NCI-H524 (cell line): ENCODE data around the gene LGALS13.

Experiments
- DNase-seq, 2 experiments: peaks; one replicate each; lab custom pipeline; 2025; lab: John Stamatoyannopoulos, UW

LGALS13 gene, protein sequence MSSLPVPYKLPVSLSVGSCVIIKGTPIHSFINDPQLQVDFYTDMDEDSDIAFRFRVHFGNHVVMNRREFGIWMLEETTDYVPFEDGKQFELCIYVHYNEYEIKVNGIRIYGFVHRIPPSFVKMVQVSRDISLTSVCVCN

DNA sequence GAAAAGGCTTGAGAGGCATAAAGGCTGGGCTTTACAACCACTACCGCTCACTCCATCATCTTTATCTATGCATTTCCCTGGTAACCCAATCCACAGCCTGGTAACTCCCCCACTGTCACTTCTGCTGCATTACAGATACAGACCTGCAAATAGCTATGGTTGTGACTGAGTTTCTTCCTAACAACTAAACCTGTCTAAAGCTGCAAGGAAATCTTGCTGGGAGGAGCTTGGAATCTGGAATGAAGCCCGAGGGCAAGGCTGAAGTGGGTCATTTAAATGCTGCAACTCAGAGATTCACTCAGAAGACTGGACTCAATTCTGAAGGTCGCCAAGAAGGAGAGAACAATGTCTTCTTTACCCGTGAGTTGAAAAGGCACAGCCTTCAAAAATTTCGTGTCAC lies at the start of gene LGALS13:
LGALS13 (plus strand) TSS at position 301 of the 400 bp plus-strand sequence; CDS start at position 346, 45 bp downstream.
- no peak for DNase-seq

DNA sequence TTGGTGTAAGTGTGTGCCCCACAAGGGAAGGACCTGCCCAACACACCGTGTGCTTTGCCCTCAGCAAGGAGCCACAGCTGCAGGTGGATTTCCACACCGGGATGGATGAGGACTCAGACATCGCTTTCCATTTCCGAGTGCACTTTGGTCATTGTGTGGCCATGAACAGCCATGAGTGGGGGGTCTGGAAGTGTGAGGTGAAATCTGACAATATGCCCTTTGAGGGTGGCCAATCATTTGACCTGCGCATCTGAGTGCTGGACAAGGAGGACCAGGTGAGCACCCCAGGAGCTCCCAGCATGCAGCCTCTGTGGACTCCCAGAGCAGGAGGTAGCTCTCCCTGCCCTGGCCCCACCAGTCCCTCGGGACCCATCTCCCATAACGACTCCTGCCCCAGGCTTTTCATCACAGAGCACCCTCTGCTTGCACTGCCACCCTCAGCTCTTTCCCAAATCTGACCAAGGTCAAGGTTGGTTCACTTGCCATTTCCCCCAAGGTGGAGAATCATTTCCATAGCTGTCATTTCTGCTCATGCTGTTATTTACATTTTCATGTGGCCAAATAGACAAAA lies 49.2 kb upstream of the LGALS13 start:
- no peak for DNase-seq

DNA sequence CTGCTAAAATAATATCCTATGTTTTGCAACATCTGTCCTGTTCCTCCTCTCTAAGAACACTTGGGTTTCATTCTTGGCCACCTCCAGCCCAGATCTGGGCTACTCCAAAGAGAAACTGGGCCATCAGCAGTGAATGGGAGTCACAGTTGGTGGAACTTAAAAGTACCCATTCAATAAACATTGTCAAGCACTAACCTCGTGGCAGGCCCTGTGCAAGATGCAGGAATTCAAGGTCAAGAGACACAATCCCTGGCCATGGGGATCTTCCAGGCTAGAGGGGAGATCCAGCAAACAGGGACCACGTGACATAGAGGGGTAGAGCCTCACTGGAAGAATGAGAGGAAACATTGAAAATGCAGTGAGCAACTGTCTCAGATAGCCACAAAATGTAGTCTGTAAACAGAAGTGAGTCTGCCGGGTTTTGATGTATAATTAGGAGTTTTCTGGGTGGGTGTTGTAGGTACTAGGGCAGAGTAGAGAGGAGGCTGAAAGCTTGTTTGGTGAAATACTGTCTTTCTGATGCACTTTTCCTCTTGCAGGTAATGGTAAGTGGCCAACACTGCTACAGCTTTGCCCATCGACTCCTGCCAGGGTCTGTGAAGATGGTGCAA lies 47.5 kb upstream of the LGALS13 start:
- no peak for DNase-seq

DNA sequence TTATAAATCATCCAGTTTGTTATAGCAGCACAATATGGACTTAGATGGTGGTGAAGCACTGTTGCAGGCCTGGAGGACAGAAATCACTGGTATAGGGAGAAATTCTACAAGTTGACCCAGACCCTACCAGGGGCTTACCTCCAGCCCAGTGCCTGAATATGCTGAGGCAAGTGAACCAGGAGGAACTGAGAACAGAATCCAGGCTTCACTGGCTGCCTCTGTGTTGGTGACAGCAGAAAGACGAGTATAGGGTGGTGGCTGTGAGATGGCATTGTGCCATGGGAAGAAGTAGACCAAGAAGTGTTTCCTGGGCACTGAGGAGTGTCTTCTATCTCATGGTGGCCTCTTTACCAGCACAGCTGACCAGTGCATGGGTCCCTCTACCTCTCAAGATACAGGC lies 46.4 kb upstream of the LGALS13 start:
- no peak for DNase-seq

DNA sequence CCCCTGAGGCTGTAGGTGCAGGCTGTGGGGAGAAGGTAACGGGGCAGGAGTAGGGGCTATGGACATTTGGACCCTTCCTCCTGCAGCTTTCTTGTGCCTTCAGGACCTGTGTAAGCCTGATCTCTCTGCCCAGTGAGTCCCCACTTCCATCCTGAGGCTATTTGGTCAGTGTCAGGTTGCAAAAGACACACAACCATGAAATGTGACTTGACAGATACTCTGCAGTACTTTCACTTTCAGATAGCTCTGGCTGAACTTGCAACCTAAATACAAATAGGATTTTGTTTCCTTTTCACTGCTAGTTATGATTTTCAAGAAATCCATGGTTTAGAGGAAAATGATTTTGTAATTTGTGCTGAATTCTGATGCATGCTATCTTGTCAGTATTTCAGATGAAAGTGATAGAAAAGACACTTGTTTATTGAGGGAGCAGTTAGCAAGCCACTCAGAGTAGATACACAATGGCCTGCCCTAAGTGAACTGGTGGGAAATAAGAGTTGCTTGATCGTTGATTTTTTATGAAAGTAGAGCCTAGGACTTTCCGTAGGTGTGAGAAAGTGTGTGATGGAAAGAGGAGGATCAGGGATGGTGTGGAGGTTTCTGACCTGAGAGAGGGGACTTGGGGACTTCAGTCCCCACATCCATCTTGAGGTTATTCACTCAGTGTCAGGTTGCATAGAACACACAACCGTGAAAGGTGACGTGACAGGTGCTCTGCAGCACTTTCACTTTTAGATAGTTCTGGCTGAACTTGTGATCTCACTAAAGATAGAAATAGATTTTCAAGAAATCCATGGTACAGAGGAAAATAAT lies 44.3 kb upstream of the LGALS13 start:
- DNase-seq, result no peak

DNA sequence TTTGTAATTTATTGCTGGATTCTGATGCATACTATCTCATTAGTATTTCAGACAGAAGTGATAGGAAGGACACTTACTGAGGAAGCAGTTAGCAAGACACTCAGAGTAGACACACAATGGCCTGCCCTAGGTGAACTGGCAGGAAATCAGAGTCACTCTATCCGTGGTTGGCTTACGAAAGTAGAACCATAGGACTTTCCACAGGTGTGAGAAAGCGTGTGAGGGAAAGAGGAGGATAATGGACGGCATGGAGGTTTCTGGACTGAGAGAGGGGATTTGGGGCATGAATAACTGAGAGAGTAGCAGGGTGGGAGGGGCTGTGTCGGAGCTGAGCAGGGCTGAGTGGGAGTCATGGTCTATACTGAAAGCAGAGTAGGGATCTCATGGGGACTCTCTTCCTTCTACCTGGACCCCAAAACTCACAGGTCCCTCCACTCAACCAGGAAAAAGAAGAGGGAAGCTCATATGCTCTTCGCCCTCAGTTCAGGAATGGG lies 43.7 kb upstream of the LGALS13 start:
- DNase-seq, result no peak

DNA sequence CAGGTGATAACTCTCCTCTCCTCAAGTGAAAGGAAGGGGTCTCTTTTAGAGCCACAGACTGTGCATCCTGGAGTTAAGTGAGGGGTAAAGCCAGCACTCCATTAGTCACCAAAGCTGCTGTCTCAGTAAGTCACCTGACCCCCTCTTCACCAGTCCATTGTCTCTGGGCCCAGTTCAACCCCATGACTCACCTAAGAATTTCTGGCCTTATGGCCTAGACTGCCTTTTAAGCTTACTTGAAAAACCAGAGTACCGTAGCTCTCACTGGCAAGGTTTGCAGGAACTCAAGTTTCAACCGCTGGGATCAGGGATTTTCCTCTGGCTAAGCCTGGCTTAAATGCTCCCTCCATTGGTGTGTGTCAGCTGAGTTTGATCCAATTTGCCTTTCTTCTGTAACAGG lies 38.9 kb upstream of the LGALS13 start:
- no peak for DNase-seq

DNA sequence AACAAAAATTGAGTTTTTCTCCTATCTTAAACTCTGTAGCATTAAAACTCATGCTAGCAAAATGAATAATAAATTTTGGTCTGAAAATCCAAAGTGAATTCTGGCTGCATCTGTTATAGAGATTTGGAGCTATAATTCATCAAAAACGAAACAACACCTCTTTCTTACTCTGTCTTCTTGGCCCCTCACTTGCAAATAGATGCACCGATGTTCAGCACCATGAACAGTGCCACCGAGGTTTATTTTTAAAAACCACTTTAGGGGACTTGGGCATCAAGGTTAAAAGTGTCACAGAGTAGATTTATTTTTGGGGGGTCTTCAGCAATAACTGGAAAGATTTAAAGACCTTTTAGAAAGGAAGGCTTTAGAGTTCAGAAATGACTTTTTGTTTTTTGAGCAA lies 36.3 kb upstream of the LGALS13 start:
- DNase-seq, result no peak

DNA sequence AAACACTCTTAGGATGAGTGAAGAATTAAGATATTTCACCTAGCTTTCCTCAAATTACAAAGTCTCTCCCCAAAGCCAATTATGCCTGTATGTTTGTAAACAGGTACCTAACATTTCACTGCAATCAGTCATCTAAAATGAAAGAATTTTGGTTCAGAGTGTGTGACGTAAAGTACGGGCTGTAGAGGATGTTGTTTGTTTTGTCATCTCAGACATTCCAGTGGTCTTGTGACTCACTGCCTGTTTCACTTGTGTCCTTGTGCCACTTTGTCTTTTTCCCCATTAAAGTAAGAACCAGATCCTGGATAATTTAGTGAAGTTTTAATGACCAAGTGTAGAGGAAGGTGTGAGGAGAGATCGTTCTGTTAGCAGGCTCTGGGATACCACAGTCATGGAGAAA lies 33.7 kb upstream of the LGALS13 start:
- no peak for DNase-seq

DNA sequence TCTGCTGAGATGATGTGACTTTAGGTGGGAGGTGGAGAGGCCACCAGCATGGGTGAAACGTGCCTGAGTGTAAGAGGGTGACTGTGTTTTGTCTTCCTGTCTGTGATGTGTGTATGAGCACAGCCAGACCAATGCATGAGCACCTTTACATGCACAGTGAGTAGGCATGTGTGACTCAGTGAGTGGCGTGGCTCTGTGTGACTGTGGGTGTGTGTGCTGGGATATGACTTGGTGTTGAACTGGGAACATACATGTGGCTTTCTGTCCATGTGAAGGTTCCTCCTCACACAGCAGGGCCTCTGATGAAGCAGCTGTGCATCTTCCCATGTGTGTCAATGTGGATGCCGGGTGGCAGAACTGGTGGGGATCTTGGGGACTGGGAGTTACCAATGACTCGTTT lies 19.9 kb upstream of the LGALS13 start:
- no peak for DNase-seq

DNA sequence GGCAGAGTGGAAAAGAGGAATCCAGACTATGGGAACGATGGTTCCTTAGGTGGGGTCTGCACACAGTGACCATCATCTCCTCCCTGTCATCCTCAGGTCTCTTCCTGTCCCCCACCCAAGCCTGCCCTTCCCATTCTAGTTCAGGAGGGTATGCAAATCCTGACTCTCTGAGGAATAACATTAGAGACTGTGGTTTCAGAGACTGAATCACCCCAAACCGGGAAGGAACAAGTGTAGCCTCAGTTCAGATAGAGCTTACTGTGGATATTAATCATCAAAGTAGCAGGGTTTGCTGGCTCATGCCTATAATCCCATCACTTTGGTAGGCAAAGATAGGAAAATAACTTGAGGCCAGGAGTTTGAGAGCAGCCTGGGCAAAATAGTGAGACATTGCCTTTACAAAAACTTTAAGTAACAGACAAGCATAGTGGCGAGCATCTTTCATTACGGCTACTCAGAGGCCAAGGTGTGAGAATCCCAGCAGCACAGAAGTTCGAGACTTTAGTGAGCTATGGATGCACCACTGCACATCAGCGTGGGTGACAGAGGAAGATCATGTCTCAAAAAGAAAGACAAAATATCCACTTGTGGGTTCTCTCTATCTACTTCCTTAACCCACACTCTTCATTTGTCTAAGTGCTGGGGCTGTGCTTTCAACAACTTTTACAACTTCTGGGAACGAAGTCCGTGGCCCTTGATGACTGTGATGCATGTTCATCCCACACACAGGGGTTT lies 19.3 kb upstream of the LGALS13 start:
- DNase-seq, result no peak

DNA sequence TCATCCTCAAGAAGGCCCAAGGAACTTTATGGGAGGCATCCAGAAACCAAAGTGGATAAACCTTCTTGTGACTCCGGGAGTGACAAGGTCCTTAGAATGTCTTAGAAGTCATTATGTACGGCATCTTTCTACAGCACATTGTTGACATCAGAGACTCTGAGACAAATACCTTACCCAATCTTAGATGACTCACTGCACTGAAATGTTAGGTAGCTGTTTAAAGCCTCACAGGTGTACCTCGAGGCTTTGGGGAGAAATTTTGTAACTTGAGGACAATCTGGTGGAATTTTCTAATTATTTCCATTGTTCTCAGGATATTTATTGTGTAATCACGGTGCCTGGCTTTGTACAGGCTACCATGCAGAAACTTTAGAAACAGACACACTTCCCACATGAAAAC lies 14.8 kb upstream of the LGALS13 start:
- DNase-seq, result no peak

DNA sequence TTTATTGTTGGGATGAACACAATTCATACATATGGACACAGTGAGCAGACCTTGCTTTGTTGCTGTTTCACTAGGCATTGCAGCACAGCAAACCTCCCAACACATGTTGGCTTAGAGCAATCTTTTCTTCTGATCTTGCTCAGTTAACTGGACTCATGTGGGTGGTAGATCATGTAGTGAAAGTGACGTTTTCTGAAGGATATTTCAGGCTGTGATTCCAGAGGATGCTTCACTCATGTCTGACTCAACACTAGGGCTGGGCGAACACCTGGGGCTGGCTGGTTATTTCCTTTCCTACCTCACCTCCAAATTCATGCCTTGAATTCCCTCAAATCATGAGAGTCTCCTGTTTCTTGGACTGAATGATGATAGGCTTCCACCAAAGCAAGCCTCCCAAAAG lies 14.3 kb upstream of the LGALS13 start:
- no peak for DNase-seq

DNA sequence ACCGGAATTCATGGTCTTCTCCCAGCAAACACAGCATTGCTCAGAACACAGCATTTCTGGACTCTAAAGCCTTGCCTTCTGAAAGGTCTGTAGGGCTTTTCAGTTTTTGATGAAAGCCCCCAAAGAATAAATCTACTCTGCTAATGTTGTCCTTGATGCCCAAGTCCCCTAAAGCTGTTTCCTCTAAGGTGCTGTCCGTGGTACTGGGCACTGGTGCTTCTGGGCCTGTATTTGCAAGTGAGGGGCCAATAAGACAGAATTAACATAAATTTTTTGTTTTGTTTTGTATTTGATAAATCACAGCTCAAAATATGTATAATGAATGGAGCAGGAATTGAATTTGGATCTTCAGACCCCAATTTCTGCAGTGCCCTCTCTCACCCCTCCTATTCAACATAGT lies 12.1 kb upstream of the LGALS13 start:
- no peak for DNase-seq

DNA sequence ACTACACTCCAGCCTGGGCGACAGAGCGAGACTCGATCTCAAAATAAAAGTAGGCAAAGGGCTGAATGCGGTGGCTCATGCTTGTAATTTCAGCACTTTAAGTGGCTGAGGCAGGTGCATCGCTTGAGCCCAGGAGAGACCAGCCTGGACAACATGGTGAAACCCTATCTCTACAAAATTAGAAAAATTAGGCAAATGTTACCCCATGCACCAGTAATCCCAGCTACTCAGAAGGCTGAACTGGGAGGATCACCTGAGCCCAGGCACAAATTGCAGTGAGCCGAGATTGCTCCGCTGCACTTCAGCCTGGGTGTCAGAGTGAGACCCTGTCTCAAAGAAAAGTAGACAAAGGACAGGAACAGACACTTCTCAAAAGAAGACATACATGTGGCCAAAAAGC lies 9.9 kb upstream of the LGALS13 start:
- DNase-seq, result no peak

DNA sequence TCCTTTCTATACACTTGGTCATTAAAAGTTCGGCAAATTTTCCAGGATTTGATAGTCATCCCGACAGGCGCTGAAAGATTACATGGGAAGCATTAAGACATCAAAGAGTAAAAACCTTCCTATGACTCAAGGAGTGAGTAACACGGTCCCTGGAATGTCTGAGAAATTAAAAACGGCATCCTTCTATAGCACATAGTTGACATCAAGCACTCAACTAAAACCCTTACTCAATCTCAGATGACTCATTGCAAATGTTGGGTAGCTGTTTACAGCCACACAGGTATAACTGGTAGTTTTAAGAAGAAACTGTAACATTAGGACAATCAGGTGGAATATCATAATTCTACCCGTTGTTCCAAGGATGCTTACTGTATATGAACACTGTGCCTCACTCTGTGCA lies 6.4 kb upstream of the LGALS13 start:
- DNase-seq, result no peak

DNA sequence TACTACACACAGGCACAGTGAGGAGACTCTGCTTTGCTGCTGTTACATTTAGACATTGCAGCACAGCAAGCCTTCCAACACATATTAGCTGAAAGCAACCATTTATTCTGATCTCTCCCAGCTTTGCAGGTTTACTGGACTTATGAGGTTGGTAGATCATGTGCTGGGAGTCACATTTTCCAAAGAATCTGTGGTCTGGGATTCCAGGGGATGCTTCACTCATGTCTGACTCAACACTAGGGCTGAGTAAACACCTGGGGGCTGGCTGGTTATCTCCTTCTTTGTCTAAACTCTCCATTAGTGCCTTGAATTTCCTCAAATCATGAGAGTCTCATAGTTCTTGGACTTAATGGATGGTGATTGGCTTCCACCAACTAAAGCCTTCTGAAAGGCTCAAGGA lies 5.4 kb upstream of the LGALS13 start:
- no peak for DNase-seq

DNA sequence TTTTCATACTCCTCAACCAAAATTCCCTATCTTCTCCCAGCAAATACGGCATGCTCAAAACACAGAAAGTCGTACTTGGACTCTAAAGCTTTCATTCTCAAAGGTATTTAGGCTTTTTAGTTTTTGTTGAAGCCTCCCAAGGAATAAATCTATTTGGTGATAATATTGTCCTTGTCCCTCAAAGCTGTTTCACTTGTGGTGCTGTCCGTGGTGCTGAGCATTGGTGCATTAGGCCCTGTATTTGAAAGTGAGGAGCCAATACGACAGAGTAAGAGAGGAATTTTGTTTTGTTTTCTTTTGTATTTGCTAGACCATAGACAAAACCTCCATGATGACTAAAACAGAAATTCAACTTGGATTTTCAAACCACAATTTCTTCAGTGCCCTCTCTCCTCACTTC lies 3.2 kb upstream of the LGALS13 start:
- no peak for DNase-seq

DNA sequence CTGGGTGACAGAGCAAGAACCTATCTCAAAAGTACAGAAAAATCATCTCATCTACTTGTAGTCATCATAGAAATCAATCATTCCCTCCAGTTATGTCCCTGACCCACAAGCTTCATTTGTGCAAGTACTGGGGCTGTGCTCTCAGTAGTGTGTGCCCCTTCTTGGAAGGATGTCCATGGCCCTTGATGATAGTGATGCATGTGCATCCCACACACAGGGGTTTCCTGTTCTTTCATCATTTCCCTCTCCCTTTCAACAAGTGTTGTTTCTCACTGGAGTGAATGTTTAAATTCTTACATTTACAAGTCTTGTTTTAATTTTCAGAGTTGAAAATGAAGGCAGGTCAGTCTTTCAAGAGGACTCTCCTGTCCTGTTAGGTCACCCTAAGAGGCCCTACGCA lies 1.5 kb downstream of the LGALS13 start:
- no peak for DNase-seq

DNA sequence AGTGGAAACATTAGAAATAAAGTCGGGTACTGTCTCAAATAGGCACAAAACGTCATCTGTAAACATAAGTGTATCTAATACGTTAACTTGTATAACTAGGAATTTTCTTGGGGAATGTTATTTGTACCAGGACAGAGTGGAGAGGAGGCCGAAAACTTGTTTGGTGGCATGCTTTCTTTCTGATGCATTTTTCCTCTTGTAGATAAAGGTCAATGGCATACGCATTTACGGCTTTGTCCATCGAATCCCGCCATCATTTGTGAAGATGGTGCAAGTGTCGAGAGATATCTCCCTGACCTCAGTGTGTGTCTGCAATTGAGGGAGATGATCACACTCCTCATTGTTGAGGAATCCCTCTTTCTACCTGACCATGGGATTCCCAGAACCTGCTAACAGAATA lies 4.7 kb downstream of the LGALS13 start:
- DNase-seq, result no peak

DNA sequence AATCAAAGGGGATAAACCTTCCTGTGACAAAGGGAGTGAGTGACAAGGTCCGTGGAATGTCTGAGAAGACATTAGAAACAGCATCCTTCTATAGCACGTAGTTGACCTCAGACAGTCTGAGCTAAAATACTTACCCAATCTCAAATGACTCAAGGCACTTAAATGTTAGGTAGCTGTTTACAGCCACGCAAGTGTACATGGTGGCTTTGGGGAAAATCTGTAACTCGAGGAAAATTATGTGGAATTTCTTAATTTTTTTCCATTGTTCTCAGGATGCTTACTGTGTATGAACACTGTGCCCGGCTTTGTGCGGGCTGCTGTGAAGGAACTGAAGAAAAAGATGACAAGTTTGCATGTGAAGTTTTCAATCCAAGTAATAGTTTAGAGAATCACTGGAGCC lies 5.2 kb downstream of the LGALS13 start:
- no peak for DNase-seq

DNA sequence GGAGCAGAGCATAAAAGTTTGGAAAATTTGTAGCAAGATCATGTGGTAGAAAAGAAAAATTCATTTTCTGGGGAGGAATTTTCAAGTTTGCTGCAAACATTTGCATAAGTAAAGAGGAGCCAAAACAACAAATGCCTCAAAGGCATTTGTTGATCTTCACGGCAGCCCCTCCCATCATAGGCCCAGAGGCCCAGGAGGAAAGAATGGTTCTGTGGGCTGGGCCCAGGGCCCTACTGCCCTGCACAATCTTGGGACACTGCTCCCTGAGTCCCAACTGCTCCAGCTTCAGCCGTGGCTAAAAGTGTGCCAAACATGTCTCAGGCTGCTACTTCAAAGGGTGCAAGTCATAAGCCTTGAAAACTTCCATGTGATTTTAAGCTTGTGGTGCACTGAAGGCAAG lies 11.3 kb downstream of the LGALS13 start:
- DNase-seq, result no peak
